Measurements from ENCODE around the gene STXBP1.

DNA sequence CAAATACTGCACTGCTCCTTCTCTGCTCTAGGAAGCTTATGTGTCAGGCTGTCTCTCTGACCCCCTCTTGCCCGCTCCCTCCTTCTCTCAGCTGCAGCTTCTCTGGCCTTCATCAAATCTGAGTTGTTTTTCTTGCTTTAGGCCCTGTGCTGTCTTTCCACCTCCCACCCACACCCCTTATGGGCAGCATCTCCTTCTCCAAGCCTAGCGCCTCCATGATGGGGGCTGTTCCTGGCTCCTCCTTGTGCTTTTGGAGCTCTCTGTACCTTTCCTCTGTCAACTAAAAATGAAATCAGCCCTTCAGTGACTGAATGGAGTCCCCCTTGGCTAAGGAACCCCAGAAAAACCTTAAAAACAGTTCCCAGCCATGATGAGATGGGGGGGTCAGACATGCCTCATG is 88.1 kb downstream of the STXBP1 start:
- TF ChIP-seq ETS1 (IDR thresholded peaks at IDR 0.05) = no peak
- TF ChIP-seq CTCF (conservative IDR thresholded peaks at IDR 0.05; ENCODE audit: low read depth in 2 of 2) = no peak
- TF ChIP-seq POLR2AphosphoS5 (IDR thresholded peaks at IDR 0.05; ENCODE audit: low read depth) = no peak
- TF ChIP-seq REST (IDR thresholded peaks at IDR 0.05; ENCODE audit: unreplicated experiment) = no peak
- TF ChIP-seq EZH2 (IDR thresholded peaks at IDR 0.05; ENCODE audit: low read depth, unreplicated experiment) = no peak
- TF ChIP-seq JUNB (IDR thresholded peaks at IDR 0.05; ENCODE audit: unreplicated experiment) = no peak

Data from GM23338 (cell line).